ENCODE results near the gene PROP1. TPM values are rescaled to one million over a fixed set of nuclear protein-coding genes. Genes with fewer than 3 reads are reported as not detected.

The PROP1 gene
- polyA plus RNA-seq, 1 donor from 2014 or later, result not detected

GRCh38 chr5:177963966-177964365 lies 32.1 kb downstream of the PROP1 start:
- Histone ChIP-seq H3K36me3 (ENCODE audit: insufficient read depth, low read length) (no peaks in the 10 kb centered on the region), H3K27ac (ENCODE audit: low read length) (no peak overlapping the region), H2AFZ (ENCODE audit: low read depth, low read length) (no peak overlapping the region), H3K9me3 (ENCODE audit: low read length) (no peaks in the 10 kb centered on the region), H3K9me2 (ENCODE audit: insufficient read depth, low read length) (no peaks in the 10 kb centered on the region), H4K20me1 (ENCODE audit: insufficient read depth) (no peaks in the 10 kb centered on the region), H3K9ac (ENCODE audit: low read length) (no peak overlapping the region), H3K79me2 (replicated peaks; ENCODE audit: insufficient read depth, low read length) (no peaks in the 10 kb centered on the region), H3K27me3 (ENCODE audit: insufficient read depth, low read depth, low read length) (no peaks in the 10 kb centered on the region), H3K4me2 (ENCODE audit: low read length) (no peak overlapping the region), H3K4me3 (ENCODE audit: low read length) (no peak overlapping the region), H3F3A (ENCODE audit: insufficient read depth, low read length, poor library complexity, severe bottlenecking) (no peaks in the 10 kb centered on the region)
- no peak for TF ChIP-seq MXI1 (conservative IDR thresholded peaks at IDR 0.05; ENCODE audit: poor library complexity, severe bottlenecking)
- no peak for TF ChIP-seq POLR2AphosphoS5 (IDR thresholded peaks at IDR 0.05)
- no peak for TF ChIP-seq EP300 (conservative IDR thresholded peaks at IDR 0.05; ENCODE audit: poor library complexity, severe bottlenecking)
- TF ChIP-seq SMC3 (conservative IDR thresholded peaks at IDR 0.05; ENCODE audit: poor library complexity), result no peak
- no peak for TF ChIP-seq TAF1 (IDR thresholded peaks at IDR 0.05; ENCODE audit: low read depth)
- TF ChIP-seq RAD21 (conservative IDR thresholded peaks at IDR 0.05), result no peak
- no peak for TF ChIP-seq EZH2 (IDR thresholded peaks at IDR 0.05; ENCODE audit: borderline replicate concordance, insufficient read depth, low read length, poor library complexity, severe bottlenecking)

GRCh38 chr5:177959315-177959714 lies 36.7 kb downstream of the PROP1 start:
- Histone ChIP-seq H3K9ac (ENCODE audit: low read length) (no peak overlapping the region), H3K4me2 (ENCODE audit: low read length) (no peak overlapping the region), H2AFZ (ENCODE audit: low read depth, low read length) (no peak overlapping the region), H3K27ac (ENCODE audit: low read length) (no peak overlapping the region), H3K79me2 (replicated peaks; ENCODE audit: insufficient read depth, low read length) (no peaks in the 10 kb centered on the region), H3K36me3 (ENCODE audit: insufficient read depth, low read length) (no peaks in the 10 kb centered on the region), H3K9me2 (ENCODE audit: insufficient read depth, low read length) (no peaks in the 10 kb centered on the region), H4K20me1 (ENCODE audit: insufficient read depth) (no peaks in the 10 kb centered on the region), H3K9me3 (ENCODE audit: low read length) (no peaks in the 10 kb centered on the region), H3F3A (ENCODE audit: insufficient read depth, low read length, poor library complexity, severe bottlenecking) (no peaks in the 10 kb centered on the region), H3K27me3 (ENCODE audit: insufficient read depth, low read depth, low read length) (no peaks in the 10 kb centered on the region), H3K4me3 (ENCODE audit: low read length) (no peak overlapping the region)
- TF ChIP-seq, protein P1, sequence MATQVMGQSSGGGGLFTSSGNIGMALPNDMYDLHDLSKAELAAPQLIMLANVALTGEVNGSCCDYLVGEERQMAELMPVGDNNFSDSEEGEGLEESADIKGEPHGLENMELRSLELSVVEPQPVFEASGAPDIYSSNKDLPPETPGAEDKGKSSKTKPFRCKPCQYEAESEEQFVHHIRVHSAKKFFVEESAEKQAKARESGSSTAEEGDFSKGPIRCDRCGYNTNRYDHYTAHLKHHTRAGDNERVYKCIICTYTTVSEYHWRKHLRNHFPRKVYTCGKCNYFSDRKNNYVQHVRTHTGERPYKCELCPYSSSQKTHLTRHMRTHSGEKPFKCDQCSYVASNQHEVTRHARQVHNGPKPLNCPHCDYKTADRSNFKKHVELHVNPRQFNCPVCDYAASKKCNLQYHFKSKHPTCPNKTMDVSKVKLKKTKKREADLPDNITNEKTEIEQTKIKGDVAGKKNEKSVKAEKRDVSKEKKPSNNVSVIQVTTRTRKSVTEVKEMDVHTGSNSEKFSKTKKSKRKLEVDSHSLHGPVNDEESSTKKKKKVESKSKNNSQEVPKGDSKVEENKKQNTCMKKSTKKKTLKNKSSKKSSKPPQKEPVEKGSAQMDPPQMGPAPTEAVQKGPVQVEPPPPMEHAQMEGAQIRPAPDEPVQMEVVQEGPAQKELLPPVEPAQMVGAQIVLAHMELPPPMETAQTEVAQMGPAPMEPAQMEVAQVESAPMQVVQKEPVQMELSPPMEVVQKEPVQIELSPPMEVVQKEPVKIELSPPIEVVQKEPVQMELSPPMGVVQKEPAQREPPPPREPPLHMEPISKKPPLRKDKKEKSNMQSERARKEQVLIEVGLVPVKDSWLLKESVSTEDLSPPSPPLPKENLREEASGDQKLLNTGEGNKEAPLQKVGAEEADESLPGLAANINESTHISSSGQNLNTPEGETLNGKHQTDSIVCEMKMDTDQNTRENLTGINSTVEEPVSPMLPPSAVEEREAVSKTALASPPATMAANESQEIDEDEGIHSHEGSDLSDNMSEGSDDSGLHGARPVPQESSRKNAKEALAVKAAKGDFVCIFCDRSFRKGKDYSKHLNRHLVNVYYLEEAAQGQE (IDR thresholded peaks at IDR 0.05; ENCODE audit: borderline replicate concordance), result no peak
- TF ChIP-seq, protein P2, sequence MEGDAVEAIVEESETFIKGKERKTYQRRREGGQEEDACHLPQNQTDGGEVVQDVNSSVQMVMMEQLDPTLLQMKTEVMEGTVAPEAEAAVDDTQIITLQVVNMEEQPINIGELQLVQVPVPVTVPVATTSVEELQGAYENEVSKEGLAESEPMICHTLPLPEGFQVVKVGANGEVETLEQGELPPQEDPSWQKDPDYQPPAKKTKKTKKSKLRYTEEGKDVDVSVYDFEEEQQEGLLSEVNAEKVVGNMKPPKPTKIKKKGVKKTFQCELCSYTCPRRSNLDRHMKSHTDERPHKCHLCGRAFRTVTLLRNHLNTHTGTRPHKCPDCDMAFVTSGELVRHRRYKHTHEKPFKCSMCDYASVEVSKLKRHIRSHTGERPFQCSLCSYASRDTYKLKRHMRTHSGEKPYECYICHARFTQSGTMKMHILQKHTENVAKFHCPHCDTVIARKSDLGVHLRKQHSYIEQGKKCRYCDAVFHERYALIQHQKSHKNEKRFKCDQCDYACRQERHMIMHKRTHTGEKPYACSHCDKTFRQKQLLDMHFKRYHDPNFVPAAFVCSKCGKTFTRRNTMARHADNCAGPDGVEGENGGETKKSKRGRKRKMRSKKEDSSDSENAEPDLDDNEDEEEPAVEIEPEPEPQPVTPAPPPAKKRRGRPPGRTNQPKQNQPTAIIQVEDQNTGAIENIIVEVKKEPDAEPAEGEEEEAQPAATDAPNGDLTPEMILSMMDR (IDR thresholded peaks at IDR 0.05; ENCODE audit: poor library complexity, severe bottlenecking), result no peak
- TF ChIP-seq EZH2 (IDR thresholded peaks at IDR 0.05; ENCODE audit: borderline replicate concordance, insufficient read depth, low read length, poor library complexity, severe bottlenecking) (no peak), TAF1 (IDR thresholded peaks at IDR 0.05; ENCODE audit: low read depth) (no peak), RAD21 (conservative IDR thresholded peaks at IDR 0.05) (no peak), EP300 (conservative IDR thresholded peaks at IDR 0.05; ENCODE audit: poor library complexity, severe bottlenecking) (no peak), POLR2AphosphoS5 (IDR thresholded peaks at IDR 0.05) (no peak), MXI1 (conservative IDR thresholded peaks at IDR 0.05; ENCODE audit: poor library complexity, severe bottlenecking) (no peak), SMC3 (conservative IDR thresholded peaks at IDR 0.05; ENCODE audit: poor library complexity) (no peak)

Measured in neural cell (in vitro differentiated cells).